OCI-LY1 (cell line): ENCODE measurements around the gene HIC2.
"Not testable (repeated sequence)": the region's sequence is repeated elsewhere in the genome, so short reads cannot be mapped to it uniquely, and the experiment has no call there.

ENCODE experiments used
- EZH2 ChIP-seq: fragments of 200-600 bp; sonication (generic), shearing (Covaris generic); IDR thresholded peaks from 2 replicates; pipeline ENCODE4 v1.8.0; 2017; ENCODE audit warnings: borderline replicate concordance, mixed run types, mild to moderate bottlenecking, antibody characterized with exemption, low read length, moderate library complexity, mixed read lengths
- TF ChIP-seq, protein P1 (sequence below): fragments of 200-600 bp; sonication (generic), shearing (Covaris generic); IDR thresholded peaks from 2 replicates; pipeline ENCODE4 v1.5.1; 2017; ENCODE audit warnings: mild to moderate bottlenecking, antibody characterized with exemption, low read length, moderate library complexity, mixed read lengths

DNA sequence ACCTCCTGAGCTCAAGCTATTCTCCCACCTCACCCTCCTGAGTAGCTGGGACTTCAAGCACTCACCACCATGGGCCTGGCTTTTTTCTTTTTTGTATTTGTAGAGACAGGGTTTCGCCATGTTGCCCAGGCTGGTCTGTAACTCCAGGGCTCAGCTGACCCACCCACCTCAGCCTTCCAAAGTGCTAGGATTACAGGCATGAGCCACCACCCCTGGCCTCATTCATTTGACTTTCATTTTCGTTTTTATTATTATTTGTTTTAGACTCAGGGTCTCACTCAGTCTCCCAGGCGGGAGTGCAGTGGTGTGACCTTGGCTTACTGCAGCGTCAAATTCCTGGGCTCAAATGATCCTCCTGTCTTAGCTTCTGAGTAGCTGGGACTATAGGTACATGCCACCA lies 9.4 kb upstream of the HIC2 start:
- TF ChIP-seq EZH2: not testable (repeated sequence)
- TF ChIP-seq, protein P1, sequence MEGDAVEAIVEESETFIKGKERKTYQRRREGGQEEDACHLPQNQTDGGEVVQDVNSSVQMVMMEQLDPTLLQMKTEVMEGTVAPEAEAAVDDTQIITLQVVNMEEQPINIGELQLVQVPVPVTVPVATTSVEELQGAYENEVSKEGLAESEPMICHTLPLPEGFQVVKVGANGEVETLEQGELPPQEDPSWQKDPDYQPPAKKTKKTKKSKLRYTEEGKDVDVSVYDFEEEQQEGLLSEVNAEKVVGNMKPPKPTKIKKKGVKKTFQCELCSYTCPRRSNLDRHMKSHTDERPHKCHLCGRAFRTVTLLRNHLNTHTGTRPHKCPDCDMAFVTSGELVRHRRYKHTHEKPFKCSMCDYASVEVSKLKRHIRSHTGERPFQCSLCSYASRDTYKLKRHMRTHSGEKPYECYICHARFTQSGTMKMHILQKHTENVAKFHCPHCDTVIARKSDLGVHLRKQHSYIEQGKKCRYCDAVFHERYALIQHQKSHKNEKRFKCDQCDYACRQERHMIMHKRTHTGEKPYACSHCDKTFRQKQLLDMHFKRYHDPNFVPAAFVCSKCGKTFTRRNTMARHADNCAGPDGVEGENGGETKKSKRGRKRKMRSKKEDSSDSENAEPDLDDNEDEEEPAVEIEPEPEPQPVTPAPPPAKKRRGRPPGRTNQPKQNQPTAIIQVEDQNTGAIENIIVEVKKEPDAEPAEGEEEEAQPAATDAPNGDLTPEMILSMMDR: not testable (repeated sequence)
